Kidney tubule cell (primary cell): Measurements from ENCODE around the gene OMA1.
"Not testable (repeated sequence)": the region's sequence is repeated elsewhere in the genome, so short reads cannot be mapped to it uniquely, and the experiment has no call there.

Experiments used
- DNase-seq: peaks from one replicate; pipeline ENCODE4 v3.0.0-alpha.2; 2018; ENCODE audit warnings: low spot score

Gene OMA1

DNA sequence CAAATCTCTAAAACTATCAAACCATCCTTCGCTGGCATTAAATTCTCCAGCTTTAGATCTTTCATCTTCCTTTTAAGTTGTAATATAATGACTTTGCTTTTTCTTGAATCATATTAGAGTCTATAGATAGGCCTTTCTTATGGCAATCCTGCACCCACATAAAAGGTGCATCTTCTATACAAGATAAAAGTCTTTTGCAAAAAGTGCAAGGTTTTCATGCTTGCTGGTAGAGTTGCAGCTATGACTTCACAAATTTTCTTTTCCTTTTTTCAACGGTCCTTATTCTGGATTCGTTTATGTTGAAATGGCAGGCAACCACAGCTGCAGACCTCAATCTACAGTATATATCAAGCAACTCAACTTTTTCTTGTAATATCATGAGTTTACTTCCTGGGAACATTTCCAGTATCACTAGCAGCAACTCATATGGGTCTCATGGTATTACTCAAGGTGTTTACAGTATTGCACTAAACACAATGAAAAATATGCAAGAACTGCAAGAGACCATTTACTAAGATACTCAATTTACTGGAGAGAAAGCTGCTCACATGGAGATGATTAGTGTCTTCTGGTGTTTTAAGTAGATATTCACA, 22.1 kb downstream of the OMA1 start:
- no peak for DNase-seq

DNA sequence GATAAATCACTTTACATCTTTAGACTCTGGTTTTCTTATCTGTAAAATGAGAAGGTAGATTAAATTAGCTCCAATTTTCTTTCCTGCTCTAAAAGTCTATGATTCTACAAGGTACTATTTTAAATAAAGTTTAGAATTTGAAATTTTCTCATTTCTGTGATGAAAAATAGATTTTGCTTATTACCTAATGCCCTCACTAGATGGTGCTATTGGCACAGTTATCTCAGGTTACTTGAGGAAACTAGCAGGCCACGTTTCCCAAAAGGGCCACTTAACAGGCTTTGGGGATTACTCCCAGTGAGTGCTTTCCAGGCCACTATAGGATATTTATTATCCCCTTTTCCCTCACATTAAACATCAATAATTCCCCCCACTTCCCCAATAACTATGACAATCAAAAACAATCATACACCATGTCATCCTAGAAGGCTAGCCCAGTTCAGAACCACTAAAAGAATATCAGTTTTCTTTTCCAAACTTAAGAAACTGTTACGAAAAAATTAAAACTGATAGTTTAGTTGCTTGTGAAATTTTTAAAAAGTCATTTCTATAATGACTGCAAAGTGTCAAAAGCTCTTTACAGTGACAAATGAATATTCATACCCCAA, 30.6 kb downstream of the OMA1 start:
- DNase-seq, result peak; percentile 77

DNA sequence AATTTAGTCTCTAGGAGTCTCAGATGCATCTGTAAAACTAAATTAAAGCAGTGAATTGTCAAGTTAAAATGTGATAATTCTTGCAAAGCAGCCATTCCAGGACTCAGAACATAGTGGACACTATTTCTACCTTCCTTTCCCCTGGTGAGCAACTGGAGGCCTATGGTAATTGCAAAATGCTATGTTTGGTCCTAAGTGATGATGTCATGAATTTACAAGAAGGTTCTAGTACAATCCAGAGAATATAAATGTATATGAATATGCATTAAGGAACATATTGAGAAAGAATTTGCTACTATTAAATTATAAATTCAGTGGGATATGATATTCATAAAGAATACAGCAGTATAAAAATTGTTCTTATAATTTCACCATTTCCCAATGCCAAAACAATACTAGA, 32.6 kb downstream of the OMA1 start:
- no peak for DNase-seq

DNA sequence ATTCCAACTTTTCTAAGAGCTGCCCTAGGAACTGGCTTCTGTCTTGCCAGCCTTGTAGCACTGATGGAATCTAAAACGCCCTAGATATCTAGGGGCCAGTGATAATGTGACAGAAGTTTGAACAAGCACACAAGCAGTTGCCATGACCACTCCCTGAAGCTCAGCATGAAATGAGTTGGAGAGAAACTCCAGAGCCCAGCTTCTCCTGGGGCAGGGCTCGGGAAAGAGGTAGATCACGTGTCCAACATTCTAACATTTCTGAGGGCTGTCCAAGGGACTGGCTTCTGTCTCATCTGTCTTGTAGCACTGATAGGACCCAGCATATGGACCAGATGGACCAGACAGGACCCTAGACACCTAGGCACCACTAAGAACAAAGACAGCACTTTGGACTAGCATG, 37.9 kb downstream of the OMA1 start:
- DNase-seq, result no peak

DNA sequence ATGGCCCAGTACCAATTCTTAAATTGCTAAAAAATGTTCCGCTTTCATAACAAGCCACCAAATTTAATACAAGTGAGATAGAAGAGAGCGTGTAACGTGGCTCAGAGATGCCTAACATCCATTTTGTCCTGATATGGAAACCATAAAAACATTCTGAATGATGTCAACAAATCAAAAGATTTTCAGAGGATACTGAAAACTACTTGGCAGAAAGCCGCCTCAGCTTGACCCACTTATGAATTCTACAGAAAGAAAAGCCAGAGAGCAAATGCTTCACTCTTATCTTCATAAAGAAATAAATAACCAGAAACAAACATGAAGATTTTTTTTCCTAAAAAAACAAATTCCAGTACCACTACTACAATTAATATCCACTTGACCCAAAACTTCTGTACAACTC, 41.2 kb downstream of the OMA1 start:
- DNase-seq, result no peak

DNA sequence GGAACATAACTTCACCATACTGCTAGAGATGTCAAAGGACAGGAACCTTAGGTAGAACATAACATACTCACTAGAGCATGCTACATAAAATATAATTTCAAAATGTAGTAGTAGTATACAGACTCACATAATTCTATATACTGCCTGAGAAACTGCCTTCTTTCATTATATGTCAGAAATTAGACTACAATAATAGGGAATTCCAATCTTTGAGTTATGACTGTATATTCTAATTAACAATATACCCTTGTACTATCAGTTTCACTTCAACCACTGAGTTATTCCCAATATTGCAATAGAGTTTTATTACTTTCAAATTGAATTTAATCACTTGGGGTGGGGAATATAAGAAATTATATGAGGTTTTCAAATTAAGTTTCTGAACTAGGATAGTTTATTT, 44.0 kb downstream of the OMA1 start:
- no peak for DNase-seq

DNA sequence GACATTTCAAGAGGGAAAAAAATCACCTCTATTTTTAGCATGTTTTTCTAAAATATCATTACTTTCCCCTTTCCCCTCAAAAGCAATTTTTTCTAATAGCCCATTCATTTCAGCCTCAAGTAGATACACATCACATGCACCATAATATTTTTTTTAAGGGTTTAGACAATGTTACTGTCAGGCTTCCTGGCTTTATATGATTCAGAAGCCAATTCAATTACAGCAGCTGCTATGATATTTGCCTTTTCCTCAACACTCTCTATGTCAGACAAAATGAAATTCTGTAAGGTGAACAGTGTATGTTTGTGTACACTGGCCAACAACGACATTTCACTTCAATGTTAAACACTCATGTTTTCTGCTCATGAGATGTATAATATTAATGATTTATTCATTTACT, 46.5 kb downstream of the OMA1 start:
- DNase-seq, result no peak

DNA sequence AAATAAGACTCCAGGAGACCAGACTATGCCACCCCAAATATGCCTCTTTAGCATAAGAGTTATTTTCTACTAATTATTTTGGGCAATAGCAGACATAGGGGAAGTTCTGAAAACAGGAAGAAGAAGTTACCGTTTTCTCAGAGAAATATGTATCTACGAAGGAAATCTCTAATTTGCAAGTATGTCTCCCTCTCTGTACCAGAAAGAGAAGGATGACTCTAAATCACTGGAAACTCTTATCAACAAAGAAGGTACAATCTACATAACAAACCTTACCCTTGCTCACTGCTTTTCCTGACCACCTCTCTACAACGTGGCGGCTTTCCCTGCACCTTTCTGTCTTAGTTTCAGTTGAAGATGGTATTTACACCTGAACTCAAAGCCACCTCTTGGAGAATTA, 49.0 kb downstream of the OMA1 start:
- no peak for DNase-seq

DNA sequence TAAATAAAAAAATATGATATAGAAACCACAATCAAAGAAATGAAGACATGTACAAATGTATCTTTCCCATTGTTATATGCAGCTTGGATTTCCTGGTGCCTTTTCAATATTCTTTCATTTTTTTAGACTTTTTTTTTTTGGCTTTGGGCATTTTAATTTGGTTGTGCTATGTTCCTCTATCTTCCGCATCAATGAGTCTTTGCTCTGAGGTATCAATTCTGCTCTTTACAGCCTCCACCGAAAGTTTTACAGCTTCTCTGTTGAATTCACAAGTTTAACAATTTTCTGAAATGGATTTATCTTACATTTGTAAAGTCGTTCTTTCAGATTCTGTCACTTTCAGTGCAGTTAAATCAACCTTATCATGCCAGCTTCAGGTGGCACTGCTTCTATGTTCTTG, 50.5 kb downstream of the OMA1 start:
- no peak for DNase-seq

DNA sequence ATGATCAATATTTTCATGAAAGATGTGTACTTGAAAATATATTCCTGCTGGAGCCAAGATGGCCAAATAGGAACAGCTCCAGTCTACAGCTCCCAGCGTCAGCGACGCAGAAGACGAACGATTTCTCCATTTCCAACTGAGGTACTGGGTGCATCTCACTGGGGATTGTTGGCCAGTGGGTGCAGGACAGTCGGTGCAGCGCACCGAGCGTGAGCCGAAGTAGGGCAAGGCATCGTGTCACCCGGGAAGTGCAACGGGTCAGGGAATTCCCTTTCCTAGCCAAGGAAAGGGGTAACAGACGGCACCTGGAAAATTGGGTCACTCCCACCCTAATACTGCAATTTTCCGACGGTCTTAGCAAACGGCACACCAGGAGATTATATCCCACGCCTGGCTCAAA, 57.6 kb downstream of the OMA1 start:
- DNase-seq, result not testable (repeated sequence)

DNA sequence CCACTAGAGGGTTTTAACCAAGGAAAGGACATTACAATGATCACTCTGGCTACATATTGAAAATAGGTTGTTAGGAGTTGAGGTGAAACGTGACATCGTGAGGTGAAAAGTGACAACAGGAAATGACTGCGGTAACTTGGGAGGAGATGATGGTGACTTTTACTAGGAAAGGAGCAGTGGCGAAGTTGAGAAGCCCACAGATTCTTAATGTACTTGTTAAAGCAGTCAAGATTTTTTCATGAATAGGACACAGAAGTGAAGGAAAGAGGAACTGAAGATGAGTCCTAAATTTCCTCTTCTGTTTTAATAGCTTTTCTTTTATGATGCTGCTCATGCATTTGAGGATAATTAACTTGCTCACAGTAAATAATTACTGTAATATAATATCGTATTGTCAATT, 59.5 kb downstream of the OMA1 start:
- DNase-seq, result no peak

DNA sequence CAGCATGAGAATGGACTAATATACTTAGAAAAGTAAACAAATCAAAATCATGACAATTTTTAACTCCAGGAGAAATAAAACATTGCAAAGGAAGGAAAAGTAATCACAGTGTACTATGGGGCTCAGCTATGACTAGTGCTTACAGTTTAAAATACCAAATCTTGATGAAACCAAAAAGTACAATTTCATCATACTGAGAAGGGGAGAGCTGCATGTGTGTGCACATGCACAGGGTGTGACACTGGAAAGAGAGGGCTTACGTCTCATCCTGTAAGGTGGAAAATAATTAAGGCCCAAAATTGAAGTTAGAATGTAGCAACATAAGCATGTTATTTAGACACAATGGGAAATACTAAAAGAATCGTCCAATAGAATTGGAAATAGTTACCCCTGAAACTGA, 64.6 kb downstream of the OMA1 start:
- no peak for DNase-seq

DNA sequence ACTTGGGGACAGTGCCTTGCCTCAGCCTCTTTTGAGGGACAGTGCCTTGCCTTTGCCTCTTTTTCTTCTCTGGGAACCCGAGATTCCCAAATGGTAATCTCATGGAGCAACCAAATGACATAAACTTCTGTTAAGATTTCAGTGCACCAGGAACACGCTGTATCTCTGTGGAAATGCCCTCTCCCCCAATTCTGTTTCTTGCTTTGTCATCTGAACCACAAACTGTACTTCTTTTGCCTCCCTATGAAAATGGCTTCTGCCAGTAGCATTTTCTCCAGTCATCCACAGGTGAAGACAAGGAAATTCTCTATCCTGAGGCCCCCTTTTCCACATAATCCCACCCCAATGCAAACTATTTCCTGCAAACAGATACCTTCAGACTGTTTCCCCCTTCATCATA, 66.3 kb downstream of the OMA1 start:
- no peak for DNase-seq

DNA sequence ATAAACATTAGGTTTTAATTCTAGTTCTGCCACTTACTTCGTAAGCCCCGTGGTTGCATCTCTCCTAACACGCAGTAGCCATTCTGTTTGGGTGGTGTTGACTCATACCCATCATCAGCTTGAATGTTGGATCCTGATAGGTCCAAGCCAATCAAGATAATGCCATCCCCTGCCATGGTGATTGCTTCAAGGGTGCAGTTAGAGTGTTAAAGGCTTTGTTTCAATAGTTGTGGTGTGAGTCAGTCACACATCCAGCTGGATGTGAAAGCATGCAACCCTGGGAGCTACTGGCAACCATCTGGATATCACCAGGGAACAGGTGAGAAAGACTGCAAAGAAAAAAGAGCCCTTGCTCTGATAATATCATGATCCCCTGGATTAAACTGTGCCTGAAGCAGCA, 69.1 kb downstream of the OMA1 start:
- DNase-seq, result peak; percentile 46

DNA sequence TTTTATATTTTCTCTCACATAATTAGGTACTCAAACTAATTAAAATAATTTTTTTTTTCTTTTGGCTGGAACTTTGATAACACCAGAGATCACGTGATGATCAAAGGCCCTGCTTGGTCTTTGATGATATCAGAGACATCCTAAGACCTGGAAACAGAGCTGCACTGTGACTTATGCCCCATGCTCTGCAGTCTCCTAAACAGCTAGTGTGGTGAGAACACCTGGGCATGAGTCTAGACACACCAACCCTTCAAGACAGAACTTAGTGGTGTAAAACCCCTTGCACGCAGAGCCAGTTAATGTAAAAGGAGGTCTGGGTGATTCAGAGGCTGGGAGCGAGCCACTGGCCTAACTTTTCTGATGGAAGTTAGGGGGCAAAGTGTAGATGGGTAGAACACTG, 70.3 kb downstream of the OMA1 start:
- no peak for DNase-seq

DNA sequence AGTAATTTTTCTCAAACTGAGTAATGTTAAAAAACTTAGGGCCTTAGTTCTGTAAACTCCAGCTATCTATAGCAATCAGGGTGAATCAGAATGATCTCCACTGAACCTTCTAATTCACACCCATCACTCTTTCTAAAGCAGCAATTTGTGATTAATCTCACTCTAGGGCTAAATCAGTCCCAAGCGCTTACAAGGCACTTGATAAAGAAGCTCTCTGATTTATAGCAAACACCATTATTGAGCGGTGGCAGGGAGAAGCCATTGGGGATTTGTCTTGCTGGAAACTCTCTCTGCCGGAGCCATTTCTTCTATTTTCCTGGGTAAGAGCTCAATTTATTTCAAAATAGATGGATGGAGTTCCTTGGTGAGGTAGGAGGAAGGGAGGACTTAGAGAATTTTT, 77.0 kb downstream of the OMA1 start:
- DNase-seq, result no peak

DNA sequence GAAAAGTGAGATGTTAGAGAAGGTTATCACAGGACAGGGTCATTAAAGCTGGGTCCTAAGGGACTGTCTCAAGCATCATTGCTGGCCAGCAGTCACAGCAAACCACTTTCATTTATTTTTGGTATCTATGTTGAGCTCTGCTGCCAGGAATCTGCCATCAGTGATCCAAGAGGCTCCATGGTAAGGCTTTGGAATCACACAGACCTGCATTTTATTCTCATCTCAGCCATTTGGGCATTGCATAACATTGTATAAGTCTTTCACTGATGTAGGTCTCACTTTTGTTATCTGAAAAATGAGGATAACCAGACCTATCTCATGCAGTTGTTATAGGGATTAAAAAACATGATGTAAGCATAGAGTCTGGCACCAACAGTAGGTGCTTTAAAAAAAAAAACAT, 77.5 kb downstream of the OMA1 start:
- DNase-seq, result no peak

DNA sequence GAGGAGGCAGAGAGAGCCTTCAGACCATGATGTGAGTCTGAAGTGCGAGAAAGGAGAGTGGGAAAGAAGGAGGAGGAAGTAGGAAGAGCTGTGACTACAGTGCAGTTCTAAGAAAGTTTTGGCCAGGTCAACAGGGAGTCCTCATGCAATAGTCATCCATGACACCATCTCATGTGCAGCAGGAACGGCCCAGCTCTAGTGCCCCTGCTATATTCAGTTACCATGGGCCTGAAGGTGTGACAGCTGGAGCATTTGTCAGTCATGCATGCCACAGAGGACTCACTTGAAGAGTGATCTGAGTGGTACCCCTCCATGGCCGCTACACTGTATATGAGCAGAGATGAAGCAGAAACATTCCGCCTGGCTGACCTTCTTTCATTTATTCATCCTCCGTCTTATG, 77.9 kb downstream of the OMA1 start:
- DNase-seq, result no peak

DNA sequence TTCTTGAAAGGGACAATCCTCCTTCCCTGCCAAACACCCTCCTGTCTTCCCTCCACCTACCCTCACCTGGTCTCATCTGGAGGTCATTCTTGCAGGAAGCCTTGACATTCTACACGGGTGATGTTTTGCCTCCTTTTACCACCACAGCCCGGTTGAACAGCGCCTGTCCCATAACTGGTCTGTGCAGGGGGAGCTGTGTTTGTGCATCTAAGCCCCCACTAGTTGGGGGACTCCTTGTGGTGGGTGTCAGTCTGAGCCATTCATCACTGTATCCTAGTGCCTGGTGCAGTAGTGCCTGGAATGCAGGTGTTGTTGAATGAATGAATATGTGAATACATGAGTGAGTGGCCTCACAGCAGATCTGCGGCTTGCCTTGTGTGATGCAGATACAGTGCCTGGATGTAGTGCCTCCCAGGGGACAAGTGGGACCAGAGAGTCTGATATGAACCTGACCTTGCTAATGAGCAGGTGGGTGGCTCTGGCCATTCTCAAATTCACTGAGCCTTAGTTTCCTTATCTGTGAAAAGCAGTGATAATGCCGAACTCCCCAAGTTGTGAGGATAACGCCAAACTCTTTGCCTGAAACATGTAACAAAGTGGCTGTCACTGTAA, 79.8 kb downstream of the OMA1 start:
- no peak for DNase-seq

DNA sequence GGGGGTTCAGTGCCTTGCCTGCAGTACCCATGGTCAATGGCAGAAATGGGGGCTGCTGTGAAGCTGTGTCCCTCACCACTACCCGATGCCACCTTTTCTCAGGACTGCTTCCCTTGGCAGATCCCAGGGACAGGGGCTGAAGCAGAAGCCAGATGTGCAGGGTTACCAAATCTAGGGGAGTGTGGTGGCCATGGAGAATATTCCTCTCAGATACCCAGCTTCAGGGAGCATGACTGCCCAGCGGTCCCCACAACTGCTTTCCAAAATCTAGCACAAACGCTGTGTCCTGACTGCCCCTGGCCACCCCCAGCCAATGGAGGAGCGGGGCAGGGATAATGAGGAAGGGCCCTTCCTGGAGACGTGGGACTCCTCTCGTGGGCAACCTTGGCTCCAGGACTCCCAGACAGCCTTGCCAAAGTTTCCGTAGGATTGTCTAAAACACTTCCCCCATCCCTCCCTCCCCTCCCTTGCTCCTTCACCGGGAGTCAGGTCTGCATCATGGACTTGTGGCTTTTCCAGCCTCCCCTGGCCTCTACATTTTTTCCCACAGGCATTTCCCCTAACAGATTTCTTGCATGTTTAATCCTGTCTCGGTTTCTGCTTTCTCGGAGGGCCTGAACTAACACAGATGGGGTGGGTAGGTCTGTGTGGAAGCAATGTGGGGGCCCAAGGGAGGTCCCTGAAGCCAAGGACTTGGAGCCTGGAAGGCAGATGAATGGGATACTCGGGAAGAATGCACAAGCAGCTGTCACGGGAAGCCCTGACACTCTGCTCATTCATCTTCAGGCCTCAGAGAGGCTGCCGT, 80.5 kb downstream of the OMA1 start:
- no peak for DNase-seq

DNA sequence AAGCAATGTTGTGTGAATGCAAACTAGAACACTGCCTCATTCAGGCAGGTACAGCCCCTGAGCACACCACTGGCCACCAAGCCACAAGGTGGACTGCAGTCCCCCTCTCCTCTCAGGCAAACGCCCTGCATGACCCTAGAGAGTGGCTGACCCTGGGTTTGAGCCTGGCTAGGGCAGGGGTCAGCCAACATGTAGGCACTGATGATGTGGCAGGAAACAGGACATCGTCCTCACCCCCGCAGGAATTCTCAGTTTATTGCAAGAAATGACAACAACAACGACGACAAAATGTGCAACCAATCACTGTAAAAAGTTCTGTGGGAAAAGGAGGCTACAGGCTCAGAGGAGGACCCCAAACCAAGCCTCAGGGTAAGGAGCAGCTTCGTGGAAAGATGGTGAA, 81.3 kb downstream of the OMA1 start:
- no peak for DNase-seq

DNA sequence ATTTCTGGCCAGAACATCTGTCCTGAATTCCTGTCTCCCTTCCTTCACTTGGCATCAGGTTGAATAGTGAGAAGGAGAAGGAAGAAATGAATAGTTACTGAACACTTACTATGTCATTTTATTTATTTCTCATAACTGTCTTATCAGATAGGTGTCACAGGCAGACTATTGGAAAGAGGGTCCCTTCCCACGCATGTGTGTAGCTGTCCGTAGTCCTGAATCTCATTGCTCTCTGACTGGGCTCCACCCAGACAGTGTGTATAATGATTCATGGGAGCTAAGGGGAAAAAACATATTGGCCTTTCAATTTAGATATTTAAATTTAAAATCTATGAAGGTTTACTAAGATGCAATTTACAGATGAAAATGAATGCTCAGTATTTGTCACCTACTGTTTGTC, 86.1 kb downstream of the OMA1 start:
- DNase-seq, result no peak

DNA sequence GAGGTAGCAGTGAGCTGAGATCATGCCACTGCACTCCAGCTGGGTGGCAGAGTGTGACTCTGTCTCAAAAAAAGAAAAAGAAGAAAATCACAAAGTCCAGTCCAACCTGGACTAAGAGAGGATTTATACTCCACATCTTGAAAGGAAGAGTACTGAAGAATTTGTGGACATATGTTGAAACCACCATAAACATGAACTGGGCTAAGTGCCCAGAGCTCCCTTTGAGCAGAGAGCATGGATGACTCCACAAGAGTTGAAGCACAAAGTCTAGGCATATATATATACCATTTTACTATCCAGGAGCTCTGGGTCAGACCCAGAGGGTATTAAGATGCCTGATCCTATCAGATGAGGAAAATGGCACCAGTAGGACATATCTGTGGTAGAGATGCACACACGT, 86.6 kb downstream of the OMA1 start:
- DNase-seq, result no peak
